Gastrocnemius medialis (tissue), 4 donors: Measurements from ENCODE around the gene PBOV1. TPM values are rescaled to one million over a fixed set of nuclear protein-coding genes. Genes with fewer than 3 reads are reported as not detected.
"Not testable (repeated sequence)": the region's sequence is repeated elsewhere in the genome, so short reads cannot be mapped to it uniquely, and the experiment has no call there.

Experiments
- ATAC-seq, 2 donors: fragments of 150-250 bp; one replicate each; pipeline ENCODE4 v1.9.1; 2016
- DNase-seq, 2 donors: peaks; one replicate each; pipeline ENCODE4 v3.0.0-alpha.2; 2019
- H3K27ac ChIP-seq, 4 donors: fragments of 200-600 bp; sonication (generic); 1 replicate in 1 of 4; 2 replicates in 3 of 4; pipeline ENCODE4 v1.5.1; 2016 to 2018; ENCODE audit warnings: mild to moderate bottlenecking in 2 of 4, moderate library complexity in 1 of 4
- H3K27me3 ChIP-seq, 3 donors: fragments of 200-600 bp; sonication (generic) in 2 of 3; 1 replicate in 1 of 3; 2 replicates in 2 of 3; pipeline versions ENCODE4 v1.5.1 to v1.6.0; 2016 to 2019; ENCODE audit warnings: mild to moderate bottlenecking in 1 of 3, moderate library complexity in 1 of 3
- H3K36me3 ChIP-seq, 2 donors: fragments of 200-600 bp; sonication (generic) in 1 of 2; one replicate each; pipeline ENCODE4 v1.5.1; 2017 to 2018
- H3K4me1 ChIP-seq, 2 donors: fragments of 200-600 bp; sonication (generic) in 1 of 2; one replicate each; pipeline ENCODE4 v1.5.1; 2016 to 2017; ENCODE audit warnings: mild to moderate bottlenecking in 2 of 2
- H3K4me3 ChIP-seq, 4 donors: fragments of 200-600 bp; sonication (generic) in 3 of 4; 1 replicate in 1 of 4; 2 replicates in 3 of 4; pipeline ENCODE4 v1.5.1; 2016 to 2019; ENCODE audit warnings: mild to moderate bottlenecking in 2 of 4
- H3K9me3 ChIP-seq, 3 donors: fragments of 200-600 bp; sonication (generic) in 2 of 3; 1 replicate in 1 of 3; 2 replicates in 2 of 3; pipeline ENCODE4 v1.5.1; 2016 to 2019
- POLR2A ChIP-seq, 2 donors: fragments of 450-650 bp; IDR thresholded peaks; one replicate each; pipeline ENCODE4 v1.6.1; 2017; ENCODE audit warnings: antibody characterized with exemption in 2 of 2, mild to moderate bottlenecking in 2 of 2, moderate library complexity in 2 of 2
- in situ Hi-C, 4 donors: fragments of 200-750 bp; cut with MboI; loops; one replicate each; pipeline versions ENCODE4 v1.15.0 to v1.8.0; 2017; ENCODE audit warnings: low sequenced_read_pairs in 4 of 4
- intact Hi-C: fragments of 100-400 bp; cut with DNase I; formaldehyde crosslinking; loops from one replicate; pipeline ENCODE4 v1.15.1; 2023; ENCODE audit warnings: low total_unique reads
- total RNA-seq, 4 donors: library from RNA; depleted of rRNA; stranded (reverse); fragments of >200 nt; gene quantifications; one replicate each; pipeline versions ENCODE4 v1.1.0 to v1.2.3, GENCODE V29; 2016
- TF ChIP-seq, protein P1 (sequence below), 5 experiments: fragments of 450-650 bp in 3 of 5; fragments of 200-600 bp in 2 of 5; sonication (generic) in 2 of 5; IDR thresholded peaks in 4 of 5; conservative IDR thresholded peaks in 1 of 5; 1 replicate in 4 of 5; 2 replicates in 1 of 5; pipeline ENCODE4 v1.5.1; 2016 to 2019; ENCODE audit warnings: antibody characterized with exemption in 5 of 5, mild to moderate bottlenecking in 3 of 5, moderate library complexity in 3 of 5

PBOV1 gene
- total RNA-seq, 4 donors from 2014 or later, result not detected

- no peak for ATAC-seq
Measured at GRCh38 chr6:138215093-138215782, 3.1 kb downstream of the PBOV1 start.

GRCh38 chr6:138212530-138212929 lies 5.8 kb downstream of the PBOV1 start:
- H3K9me3 ChIP-seq, H3K4me1 ChIP-seq, in situ Hi-C loops, H3K4me3 ChIP-seq, DNase-seq, intact Hi-C loops, ATAC-seq, H3K27me3 ChIP-seq, H3K27ac ChIP-seq, H3K36me3 ChIP-seq: not testable (repeated sequence)

More at GRCh38 chr6:138215093-138215782, 3.1 kb downstream of the PBOV1 start:
- H3K4me1 ChIP-seq, result no peaks in the 10 kb centered on the region
- no peaks in the 10 kb centered on the region for H3K36me3 ChIP-seq
- no peak overlapping the region for H3K27ac ChIP-seq
- no peaks in the 10 kb centered on the region for H3K27me3 ChIP-seq
- in situ Hi-C loops (no loop called here), intact Hi-C loops (no loop called here)
- no peak for DNase-seq
- H3K4me3 ChIP-seq, result no peak overlapping the region
- H3K9me3 ChIP-seq, result peaks cover 0 to 2% (median 0%) of the 10 kb centered on the region in 3 donors
- TF ChIP-seq, protein P1, sequence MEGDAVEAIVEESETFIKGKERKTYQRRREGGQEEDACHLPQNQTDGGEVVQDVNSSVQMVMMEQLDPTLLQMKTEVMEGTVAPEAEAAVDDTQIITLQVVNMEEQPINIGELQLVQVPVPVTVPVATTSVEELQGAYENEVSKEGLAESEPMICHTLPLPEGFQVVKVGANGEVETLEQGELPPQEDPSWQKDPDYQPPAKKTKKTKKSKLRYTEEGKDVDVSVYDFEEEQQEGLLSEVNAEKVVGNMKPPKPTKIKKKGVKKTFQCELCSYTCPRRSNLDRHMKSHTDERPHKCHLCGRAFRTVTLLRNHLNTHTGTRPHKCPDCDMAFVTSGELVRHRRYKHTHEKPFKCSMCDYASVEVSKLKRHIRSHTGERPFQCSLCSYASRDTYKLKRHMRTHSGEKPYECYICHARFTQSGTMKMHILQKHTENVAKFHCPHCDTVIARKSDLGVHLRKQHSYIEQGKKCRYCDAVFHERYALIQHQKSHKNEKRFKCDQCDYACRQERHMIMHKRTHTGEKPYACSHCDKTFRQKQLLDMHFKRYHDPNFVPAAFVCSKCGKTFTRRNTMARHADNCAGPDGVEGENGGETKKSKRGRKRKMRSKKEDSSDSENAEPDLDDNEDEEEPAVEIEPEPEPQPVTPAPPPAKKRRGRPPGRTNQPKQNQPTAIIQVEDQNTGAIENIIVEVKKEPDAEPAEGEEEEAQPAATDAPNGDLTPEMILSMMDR (IDR thresholded peaks at IDR 0.05 in 4 of 5, conservative IDR thresholded peaks at IDR 0.05 in 1 of 5), result no peak
- no peak for TF ChIP-seq POLR2A (IDR thresholded peaks at IDR 0.05)

DNA sequence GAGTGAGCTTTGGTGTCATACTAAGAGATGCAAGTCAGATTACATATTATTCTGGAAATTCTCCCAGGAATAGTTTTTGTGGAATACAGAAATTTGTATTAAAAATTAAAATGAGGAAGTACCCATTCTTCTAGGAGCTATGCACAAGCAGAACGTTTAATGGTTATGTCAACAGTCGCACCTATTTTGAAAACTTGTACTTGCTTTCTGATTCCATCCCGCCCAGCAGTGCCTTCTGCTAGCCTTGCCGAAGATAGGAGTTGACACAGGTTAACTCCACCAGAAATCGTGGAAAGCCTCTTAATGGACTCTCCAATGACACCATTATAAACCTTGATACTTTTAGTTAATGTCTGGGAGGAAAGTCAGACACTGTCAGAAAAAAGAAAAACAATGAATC lies 6.7 kb downstream of the PBOV1 start:
- TF ChIP-seq POLR2A (IDR thresholded peaks at IDR 0.05), result no peak

DNA sequence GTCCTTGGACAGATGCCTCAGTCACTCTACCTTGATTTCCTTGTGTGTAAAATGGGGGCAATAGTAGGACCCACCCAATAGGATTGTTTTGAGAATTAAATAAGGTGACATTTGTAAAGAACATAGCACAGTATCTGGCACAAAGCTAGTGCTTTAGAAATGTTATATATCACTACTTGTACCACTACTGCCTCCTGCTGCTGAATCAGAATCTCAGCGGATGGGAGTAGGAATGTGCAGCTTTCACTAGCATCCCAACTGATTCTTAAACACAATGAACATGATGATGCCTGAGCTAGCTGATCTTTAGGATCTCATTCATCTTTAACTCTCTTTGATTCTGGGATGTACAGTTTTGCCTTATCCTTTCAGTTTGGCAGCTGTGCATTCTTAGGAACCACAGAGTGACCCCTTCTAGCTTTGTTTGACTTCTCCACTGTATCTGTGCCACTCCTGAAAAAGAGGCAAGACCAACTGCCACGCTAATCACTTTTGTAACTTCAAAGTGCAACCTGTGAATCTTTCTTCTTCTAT lies 7.2 kb downstream of the PBOV1 start:
- Histone ChIP-seq H3K4me1 (peaks cover 0 to 3% of the 10 kb centered on the region in 2 donors), H3K36me3 (no peaks in the 10 kb centered on the region), H3K27me3 (no peaks in the 10 kb centered on the region), H3K4me3 (no peak overlapping the region), H3K27ac (no peak overlapping the region), H3K9me3 (no peaks in the 10 kb centered on the region)
- no peak for TF ChIP-seq POLR2A (IDR thresholded peaks at IDR 0.05)
- TF ChIP-seq, protein P1 (IDR thresholded peaks at IDR 0.05 in 4 of 5, conservative IDR thresholded peaks at IDR 0.05 in 1 of 5), result no peak
- in situ Hi-C loops (no loop called here), intact Hi-C loops (no loop called here)
- ATAC-seq, result no peak
- no peak for DNase-seq

More for the DNA sequence above, 6.7 kb downstream of the PBOV1 start:
- H3K4me3 ChIP-seq, result no peak overlapping the region
- in situ Hi-C loops, result no loop called here
- no peak overlapping the region for H3K27ac ChIP-seq
- no peaks in the 10 kb centered on the region for H3K4me1 ChIP-seq
- ATAC-seq (no peak), DNase-seq (no peak)
- no peaks in the 10 kb centered on the region for H3K27me3 ChIP-seq
- intact Hi-C loops, result no loop called here
- H3K36me3 ChIP-seq, result no peaks in the 10 kb centered on the region
- no peaks in the 10 kb centered on the region for H3K9me3 ChIP-seq

GRCh38 chr6:138206862-138207261 lies 11.4 kb downstream of the PBOV1 start:
- Histone ChIP-seq H3K4me3 (no peak overlapping the region), H3K36me3 (no peaks in the 10 kb centered on the region), H3K27me3 (no peaks in the 10 kb centered on the region), H3K4me1 (peaks cover 4 to 6% of the 10 kb centered on the region in 2 donors), H3K9me3 (no peaks in the 10 kb centered on the region), H3K27ac (no peak overlapping the region)
- in situ Hi-C loops, result no loop called here
- DNase-seq (no peak), ATAC-seq (no peak)
- intact Hi-C loops, result no loop called here
- TF ChIP-seq, protein P1 (IDR thresholded peaks at IDR 0.05 in 4 of 5, conservative IDR thresholded peaks at IDR 0.05 in 1 of 5), result no peak
- no peak for TF ChIP-seq POLR2A (IDR thresholded peaks at IDR 0.05)
